HG03558 (cell line): Measurements from ENCODE around the gene ZDHHC18.

ENCODE experiments used
- ATAC-seq: cut with Tn5 transposase; IDR thresholded peaks from one replicate; pipeline ENCODE4 v1.9.1; 2021; ENCODE audit warnings: moderate number of reproducible peaks; ENCODE audit not compliant: unreplicated experiment; ENCODE audit errors: extremely low read depth

Gene ZDHHC18

GRCh38 chr1:26889551-26890466 is 63.3 kb downstream of the ZDHHC18 start, which contains the start of gene GPN2:
TSS of gene GPN2 (minus strand) at chr1:26890283. CDS start at chr1:26890096, 187 bp downstream.
- ATAC-seq = peak; percentile 54

DNA sequence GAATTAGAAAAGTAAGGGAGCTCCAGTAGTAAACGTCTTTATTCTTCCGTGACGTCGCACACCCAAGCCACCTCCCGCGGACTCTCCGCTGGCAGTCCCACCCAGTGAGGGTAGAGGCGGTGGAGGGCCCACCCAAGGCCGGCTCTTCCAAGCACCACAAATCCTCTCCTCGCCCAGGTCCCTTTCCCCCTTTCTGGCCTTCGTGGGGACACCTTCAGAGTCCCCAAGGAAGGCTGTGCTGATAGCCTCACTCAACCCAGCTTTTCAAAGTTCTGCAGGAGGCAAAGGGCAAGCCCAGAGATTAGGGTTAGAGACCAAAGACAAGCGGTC is 63.9 kb downstream of the ZDHHC18 start:
- ATAC-seq = no peak

DNA sequence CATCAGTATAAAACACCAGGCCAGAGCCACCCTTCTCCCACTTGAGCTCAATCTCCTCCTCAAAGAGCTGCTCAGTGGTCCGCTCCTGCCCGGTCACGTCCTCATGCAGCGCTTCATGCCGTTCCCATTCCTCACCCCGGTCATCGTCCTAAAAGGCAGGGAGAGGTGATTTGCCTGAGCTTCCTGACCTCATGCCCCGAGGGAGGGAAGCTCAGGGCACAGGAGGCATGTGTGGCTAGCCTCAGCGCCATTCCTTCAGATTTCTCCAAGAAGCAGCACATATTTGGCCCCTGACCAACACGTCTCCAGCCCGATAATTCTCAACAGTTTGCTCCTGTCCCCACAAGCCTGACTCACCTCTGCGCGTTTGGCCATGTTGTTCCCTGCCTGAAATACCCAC is 67.8 kb downstream of the ZDHHC18 start:
- no peak for ATAC-seq

- no peak for ATAC-seq
Measured at GRCh38 chr1:26897351-26897750, 70.9 kb downstream of the ZDHHC18 start.

DNA sequence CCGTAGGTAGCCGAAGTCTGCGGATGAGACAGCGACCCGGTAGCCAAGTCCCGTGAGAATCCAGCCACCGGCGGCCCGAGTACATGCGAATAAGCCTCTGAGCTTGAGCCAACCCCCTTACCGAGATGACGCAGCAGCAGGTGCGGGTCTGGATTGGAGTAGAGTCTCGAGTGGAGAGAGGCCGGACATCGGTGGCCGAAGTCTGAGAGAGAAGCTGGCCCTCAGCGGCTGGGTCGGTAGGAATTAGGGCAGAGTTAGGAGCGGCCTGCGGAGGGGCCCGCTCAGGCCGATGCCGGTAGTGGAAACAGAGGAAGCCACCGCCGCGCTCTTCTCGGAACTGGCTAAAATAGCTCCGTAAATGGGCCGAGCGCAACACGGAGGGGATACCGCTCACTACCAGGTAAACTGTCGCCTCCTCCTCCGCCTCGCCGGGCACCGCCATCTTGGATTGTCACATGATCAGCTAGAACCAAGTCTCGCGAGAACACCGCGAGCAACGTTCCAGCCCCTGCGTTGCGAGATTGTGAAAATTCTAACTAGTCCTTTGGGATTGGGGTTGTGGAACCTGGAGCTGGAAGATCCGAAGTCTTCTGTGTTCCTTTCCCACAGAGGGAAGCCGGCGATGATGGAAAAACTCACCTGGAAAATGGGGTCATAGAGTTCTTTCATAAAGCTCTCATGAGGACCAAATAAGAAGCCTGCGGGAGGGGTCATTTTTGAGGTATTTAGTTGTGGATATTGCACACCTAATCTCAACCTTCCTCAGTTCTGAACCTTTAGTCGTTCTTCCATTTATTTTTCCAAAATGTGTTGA is 73.7 kb downstream of the ZDHHC18 start, which contains the start of gene GPATCH3:
TSS of gene GPATCH3 (minus strand) at position 467 of the 814 bp plus-strand sequence. CDS start at position 442, 25 bp downstream.
- peak; percentile 58 for ATAC-seq

- no peak for ATAC-seq
Measured at GRCh38 chr1:26900815-26901511, 74.5 kb downstream of the ZDHHC18 start.
